Fibroblast of lung (primary cell): ENCODE measurements around the gene PLEKHA4.

ENCODE experiments used
- EZH2 ChIP-seq: IDR thresholded peaks from 2 replicates; pipeline ENCODE4 v1.5.1; 2012; ENCODE audit warnings: low read length, control low read depth, mild to moderate bottlenecking; ENCODE audit errors: missing control alignments
- TF ChIP-seq, protein P1 (sequence below), 2 donors: IDR thresholded peaks in 1 of 2; conservative IDR thresholded peaks in 1 of 2; 1 replicate in 1 of 2; 2 replicates in 1 of 2; pipeline ENCODE4 v1.5.1; 2011 to 2012; ENCODE audit warnings: low read length in 2 of 2, control low read depth in 1 of 2, inconsistent platforms in 1 of 2, low read depth in 1 of 2, mild to moderate bottlenecking in 1 of 2

DNA sequence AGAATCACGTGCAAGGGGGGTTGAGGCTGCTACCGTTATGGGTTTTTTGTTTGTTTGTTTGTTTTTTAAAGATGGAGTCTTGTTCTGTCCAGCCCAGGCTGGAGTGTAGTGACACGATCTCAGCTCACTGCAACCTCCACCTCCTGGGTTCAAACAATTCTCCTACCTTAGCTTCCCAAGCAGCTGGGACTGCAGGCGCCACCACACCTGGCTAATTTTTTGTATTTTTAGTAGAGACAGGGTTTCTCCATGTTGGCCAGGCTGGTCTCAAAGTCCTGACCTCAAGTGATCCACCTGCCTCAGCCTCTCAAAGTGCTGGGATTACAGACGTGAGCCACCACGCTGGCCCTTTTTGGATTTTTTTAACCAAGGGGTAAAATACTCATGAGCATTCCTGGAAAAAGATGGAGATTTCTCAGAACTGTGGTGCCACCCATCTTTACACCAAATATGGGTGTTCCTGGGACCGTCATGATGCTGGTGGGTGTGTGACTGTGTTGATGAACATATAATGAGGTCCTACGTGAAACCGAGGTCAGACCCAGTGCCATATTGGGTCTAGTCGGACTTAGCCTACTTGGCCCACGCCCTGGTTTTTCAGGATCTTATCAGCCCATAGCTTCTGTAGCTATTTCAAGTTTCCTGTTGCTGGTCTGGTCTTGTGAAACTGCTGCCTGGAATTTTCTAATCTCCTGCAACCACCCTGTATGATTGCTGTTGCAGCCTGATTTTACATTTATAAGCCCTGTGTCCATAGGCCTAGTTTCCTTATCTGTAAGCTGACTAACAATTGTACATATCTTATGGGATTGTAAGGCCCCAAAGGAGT lies 10.0 kb upstream of the PLEKHA4 start:
- no peak for TF ChIP-seq EZH2
- TF ChIP-seq, protein P1, sequence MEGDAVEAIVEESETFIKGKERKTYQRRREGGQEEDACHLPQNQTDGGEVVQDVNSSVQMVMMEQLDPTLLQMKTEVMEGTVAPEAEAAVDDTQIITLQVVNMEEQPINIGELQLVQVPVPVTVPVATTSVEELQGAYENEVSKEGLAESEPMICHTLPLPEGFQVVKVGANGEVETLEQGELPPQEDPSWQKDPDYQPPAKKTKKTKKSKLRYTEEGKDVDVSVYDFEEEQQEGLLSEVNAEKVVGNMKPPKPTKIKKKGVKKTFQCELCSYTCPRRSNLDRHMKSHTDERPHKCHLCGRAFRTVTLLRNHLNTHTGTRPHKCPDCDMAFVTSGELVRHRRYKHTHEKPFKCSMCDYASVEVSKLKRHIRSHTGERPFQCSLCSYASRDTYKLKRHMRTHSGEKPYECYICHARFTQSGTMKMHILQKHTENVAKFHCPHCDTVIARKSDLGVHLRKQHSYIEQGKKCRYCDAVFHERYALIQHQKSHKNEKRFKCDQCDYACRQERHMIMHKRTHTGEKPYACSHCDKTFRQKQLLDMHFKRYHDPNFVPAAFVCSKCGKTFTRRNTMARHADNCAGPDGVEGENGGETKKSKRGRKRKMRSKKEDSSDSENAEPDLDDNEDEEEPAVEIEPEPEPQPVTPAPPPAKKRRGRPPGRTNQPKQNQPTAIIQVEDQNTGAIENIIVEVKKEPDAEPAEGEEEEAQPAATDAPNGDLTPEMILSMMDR (conservative IDR thresholded peaks at IDR 0.05 in 1 of 2, IDR thresholded peaks at IDR 0.05 in 1 of 2; ENCODE audit: low read depth in 1 of 2, low read length in 2 of 2): no peak
